Measurements from ENCODE around the gene SGMS1.
A peak's percentile ranks its signal among the peaks of the same experiment; 100 is the strongest.

Gene SGMS1

DNA sequence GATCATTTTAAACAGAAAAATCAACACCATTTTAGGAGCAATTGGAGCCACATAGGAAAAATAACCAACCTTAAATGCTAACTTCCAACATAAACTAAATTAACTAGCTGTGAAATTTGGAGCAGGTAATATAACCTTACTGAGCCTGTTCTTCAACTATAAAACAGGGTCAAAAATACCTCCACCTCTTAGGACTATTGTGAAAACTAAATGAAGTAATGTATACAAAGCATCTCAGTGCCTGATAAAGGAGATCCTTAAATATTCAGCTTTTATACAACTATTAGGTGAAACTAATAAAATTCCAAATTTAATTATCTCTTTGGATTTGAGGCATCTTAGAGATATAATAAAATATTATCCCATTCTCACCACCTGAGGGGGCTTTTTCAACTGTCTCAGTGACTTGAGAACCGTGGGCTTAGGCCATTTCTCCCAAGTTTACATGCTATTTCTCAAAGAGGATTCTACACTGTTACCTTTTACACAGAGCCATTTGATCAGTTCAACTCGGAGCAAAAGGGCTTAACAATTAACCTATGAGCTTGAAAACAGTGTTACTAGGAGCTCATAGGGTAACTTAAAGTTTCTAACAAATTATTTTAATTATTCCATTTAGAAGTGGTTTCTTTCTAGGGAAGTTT, 207.5 kb downstream of the SGMS1 start:
- Histone ChIP-seq H3K36me3 (ENCODE audit: insufficient read depth, low read length) (no peaks in the 10 kb centered on the region), H3K4me3 (ENCODE audit: low read length) (no peak overlapping the region), H3K4me1 (ENCODE audit: insufficient read depth, low read length) (peaks cover 11% of the 10 kb centered on the region; the same call in 1 of the 2 replicates), H3K27me3 (ENCODE audit: insufficient read depth, low read length) (0 out of 2 replicates have a peak, but pooled peaks cover 6% of the 10 kb centered on the region), H3K9ac (ENCODE audit: low read depth, low read length) (no peak overlapping the region), H3K27ac (ENCODE audit: low read depth, low read length) (no peak overlapping the region), H3K9me3 (ENCODE audit: insufficient read depth, low read depth, low read length) (no peaks in the 10 kb centered on the region)
- WGBS: 71% methylated on average over 2 of the region's 2 CpGs

DNA sequence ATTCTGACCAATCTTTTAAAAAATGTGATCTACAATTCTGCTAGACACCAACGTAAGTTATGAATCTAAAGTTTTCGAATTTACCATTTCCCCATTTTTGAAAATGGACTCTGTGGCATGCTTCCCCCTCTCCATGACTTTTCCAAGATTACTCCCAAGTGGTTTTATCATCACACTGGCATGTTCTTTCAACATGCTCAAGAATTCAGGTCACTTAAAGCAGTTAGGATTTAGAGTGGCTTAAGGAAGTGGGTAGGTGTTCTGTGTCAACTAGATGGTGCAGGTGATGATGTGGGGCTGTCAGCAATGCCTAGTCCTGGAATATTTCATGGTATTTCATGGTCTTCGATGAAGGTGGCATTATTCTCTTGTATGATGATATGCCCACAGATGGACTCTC, 208.5 kb downstream of the SGMS1 start:
- Histone ChIP-seq H3K27me3 (ENCODE audit: insufficient read depth, low read length) (0 out of 2 replicates have a peak, but pooled peaks cover 6% of the 10 kb centered on the region), H3K9ac (ENCODE audit: low read depth, low read length) (no peak overlapping the region), H3K4me1 (ENCODE audit: insufficient read depth, low read length) (peaks cover 21% of the 10 kb centered on the region)

GRCh38 chr10:50410066-50410811, 213.5 kb downstream of the SGMS1 start:
- Histone ChIP-seq H3K4me1 (ENCODE audit: insufficient read depth, low read length) (peaks cover 34% of the 10 kb centered on the region), H3K9me3 (ENCODE audit: insufficient read depth, low read depth, low read length) (no peaks in the 10 kb centered on the region), H3K9ac (ENCODE audit: low read depth, low read length) (no peak overlapping the region), H3K36me3 (ENCODE audit: insufficient read depth, low read length) (no peaks in the 10 kb centered on the region), H3K27ac (ENCODE audit: low read depth, low read length) (peak overlapping the region; percentile 43; the same call in 1 of the 2 replicates), H3K27me3 (ENCODE audit: insufficient read depth, low read length) (no peaks in the 10 kb centered on the region), H3K4me3 (ENCODE audit: low read length) (no peak overlapping the region)
- 88% methylated on average over 5 of the region's 6 CpGs for WGBS

More for the DNA sequence above, 208.5 kb downstream of the SGMS1 start:
- H3K27ac ChIP-seq (ENCODE audit: low read depth, low read length): no peak overlapping the region
- H3K4me3 ChIP-seq (ENCODE audit: low read length): no peak overlapping the region
- WGBS: 94% methylated on average over 3 of the region's 3 CpGs
- no peaks in the 10 kb centered on the region for H3K9me3 ChIP-seq (ENCODE audit: insufficient read depth, low read depth, low read length)
- H3K36me3 ChIP-seq (ENCODE audit: insufficient read depth, low read length): no peaks in the 10 kb centered on the region

DNA sequence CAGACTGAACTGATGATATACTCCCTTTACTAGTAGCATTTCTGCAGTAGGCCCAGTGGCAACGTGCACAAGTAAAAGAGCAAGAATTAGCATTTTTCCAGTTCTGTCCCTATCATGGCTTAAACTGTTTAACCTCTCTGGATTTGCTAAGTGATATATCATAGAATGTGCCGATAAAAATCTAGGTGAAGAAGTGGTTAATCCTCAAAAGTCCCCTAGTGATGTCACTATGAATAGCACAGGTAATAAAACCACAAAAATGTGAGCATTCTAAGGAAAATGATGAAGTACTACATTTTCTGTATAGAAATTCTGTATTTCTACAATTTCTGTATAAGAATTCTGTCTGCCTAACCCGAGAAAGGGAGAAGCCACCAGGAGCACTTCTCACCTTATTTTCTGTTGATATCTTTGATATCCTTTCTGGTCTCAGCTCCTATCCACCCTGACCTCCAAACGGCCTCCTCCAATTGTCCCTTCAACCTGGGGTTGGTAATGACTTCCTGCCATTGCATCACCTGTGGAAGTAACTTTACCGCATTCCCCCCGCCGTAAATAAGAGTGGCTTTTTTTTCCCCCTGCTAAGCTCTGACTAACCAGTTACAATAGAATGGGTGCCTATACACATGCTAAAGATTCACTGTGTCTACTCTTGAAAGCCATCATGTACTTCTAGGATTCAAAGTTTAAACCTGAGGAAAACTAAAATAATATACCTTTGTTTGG, 216.5 kb downstream of the SGMS1 start:
- Histone ChIP-seq H3K27ac (ENCODE audit: low read depth, low read length) (peak overlapping the region; percentile 91), H3K9ac (ENCODE audit: low read depth, low read length) (peak overlapping the region; percentile 56), H3K27me3 (ENCODE audit: insufficient read depth, low read length) (no peaks in the 10 kb centered on the region), H3K4me3 (ENCODE audit: low read length) (peak overlapping the region; percentile 18; the same call in 1 of the 2 replicates), H3K9me3 (ENCODE audit: insufficient read depth, low read depth, low read length) (no peaks in the 10 kb centered on the region), H3K36me3 (ENCODE audit: insufficient read depth, low read length) (no peaks in the 10 kb centered on the region), H3K4me1 (ENCODE audit: insufficient read depth, low read length) (peaks cover 41% of the 10 kb centered on the region)
- 53% methylated on average over 7 of the region's 7 CpGs for WGBS

DNA sequence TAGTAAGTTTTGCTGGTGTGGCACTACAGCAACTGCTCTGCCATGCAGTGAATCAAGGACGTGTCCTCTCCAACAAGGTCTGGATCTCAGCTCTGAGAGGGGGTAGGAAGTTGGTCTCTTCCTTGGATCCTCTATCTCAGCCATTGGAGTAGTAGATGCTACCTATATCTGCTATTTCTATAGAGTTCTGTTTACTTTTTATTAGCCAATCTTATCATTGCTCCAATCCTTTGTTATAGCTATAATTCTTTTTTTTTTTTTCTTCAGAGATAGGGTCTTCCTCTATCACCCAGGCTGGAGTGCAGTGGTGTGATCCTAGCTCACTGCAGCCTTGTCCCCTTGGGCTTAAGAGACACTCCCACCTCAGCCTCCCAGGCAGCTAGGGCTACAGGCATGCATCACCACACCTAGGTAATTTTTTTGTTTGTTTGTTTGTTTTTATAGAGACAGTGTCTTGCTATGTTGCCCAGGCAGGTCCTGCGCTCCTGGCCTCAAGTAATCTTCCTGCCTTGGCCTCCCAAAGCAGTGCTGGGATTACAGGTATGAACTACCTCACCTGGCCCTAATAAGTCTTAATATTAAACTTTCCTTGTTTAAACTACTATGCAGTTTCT, 217.2 kb downstream of the SGMS1 start:
- WGBS: 96% methylated on average over 2 of the region's 2 CpGs

GRCh38 chr10:50405723-50406122, 218.0 kb downstream of the SGMS1 start:
- Histone ChIP-seq H3K27me3 (ENCODE audit: insufficient read depth, low read length) (no peaks in the 10 kb centered on the region), H3K36me3 (ENCODE audit: insufficient read depth, low read length) (no peaks in the 10 kb centered on the region), H3K4me3 (ENCODE audit: low read length) (no peak overlapping the region), H3K27ac (ENCODE audit: low read depth, low read length) (no peak overlapping the region; the same call in 1 of the 2 replicates), H3K9me3 (ENCODE audit: insufficient read depth, low read depth, low read length) (no peaks in the 10 kb centered on the region), H3K9ac (ENCODE audit: low read depth, low read length) (no peak overlapping the region), H3K4me1 (ENCODE audit: insufficient read depth, low read length) (peaks cover 34% of the 10 kb centered on the region)

More for the DNA sequence above, 217.2 kb downstream of the SGMS1 start:
- Histone ChIP-seq H3K36me3 (ENCODE audit: insufficient read depth, low read length) (no peaks in the 10 kb centered on the region), H3K4me3 (ENCODE audit: low read length) (no peak overlapping the region), H3K27ac (ENCODE audit: low read depth, low read length) (peak overlapping the region; percentile 91), H3K9me3 (ENCODE audit: insufficient read depth, low read depth, low read length) (no peaks in the 10 kb centered on the region), H3K27me3 (ENCODE audit: insufficient read depth, low read length) (no peaks in the 10 kb centered on the region), H3K9ac (ENCODE audit: low read depth, low read length) (0 out of 2 replicates have a peak overlapping the region, but pooled peaks have one; percentile 56), H3K4me1 (ENCODE audit: insufficient read depth, low read length) (peaks cover 41% of the 10 kb centered on the region)

- Histone ChIP-seq H3K27me3 (ENCODE audit: insufficient read depth, low read length) (no peaks in the 10 kb centered on the region), H3K9me3 (ENCODE audit: insufficient read depth, low read depth, low read length) (no peaks in the 10 kb centered on the region), H3K9ac (ENCODE audit: low read depth, low read length) (no peak overlapping the region), H3K36me3 (ENCODE audit: insufficient read depth, low read length) (no peaks in the 10 kb centered on the region), H3K4me1 (ENCODE audit: insufficient read depth, low read length) (peaks cover 21% of the 10 kb centered on the region), H3K4me3 (ENCODE audit: low read length) (no peak overlapping the region), H3K27ac (ENCODE audit: low read depth, low read length) (no peak overlapping the region)
- 85% methylated on average over 7 of the region's 7 CpGs for whole genome bisulfite sequencing
These were observed 219.6 kb downstream of the SGMS1 start for GRCh38 chr10:50404021-50404773.

DNA sequence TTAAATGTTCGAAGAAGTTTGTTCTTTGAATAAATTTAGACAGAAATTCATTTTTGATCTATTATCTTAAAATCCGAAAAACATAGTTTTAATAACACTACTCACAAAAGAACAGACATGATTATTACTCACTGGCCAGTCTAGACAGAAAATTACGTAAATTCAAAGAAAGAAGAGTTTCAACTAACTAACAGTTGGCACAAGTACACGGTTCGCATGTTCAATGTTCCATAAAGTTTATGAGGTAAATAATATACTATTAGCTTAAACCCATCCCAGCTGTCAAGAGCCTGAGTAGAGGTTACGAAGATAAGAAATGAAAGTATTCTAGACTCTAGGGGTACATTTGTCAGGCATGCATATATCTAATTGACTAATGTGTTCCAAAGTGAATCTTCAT, 220.7 kb downstream of the SGMS1 start:
- peaks cover 21% of the 10 kb centered on the region for H3K4me1 ChIP-seq (ENCODE audit: insufficient read depth, low read length)
- H3K36me3 ChIP-seq (ENCODE audit: insufficient read depth, low read length): no peaks in the 10 kb centered on the region
- H3K27me3 ChIP-seq (ENCODE audit: insufficient read depth, low read length): no peaks in the 10 kb centered on the region
- H3K9ac ChIP-seq (ENCODE audit: low read depth, low read length): no peak overlapping the region
- WGBS: 97% methylated on average over 4 of the region's 6 CpGs
- no peak overlapping the region for H3K4me3 ChIP-seq (ENCODE audit: low read length)
- H3K9me3 ChIP-seq (ENCODE audit: insufficient read depth, low read depth, low read length): no peaks in the 10 kb centered on the region
- H3K27ac ChIP-seq (ENCODE audit: low read depth, low read length): no peak overlapping the region

GRCh38 chr10:50402466-50402865, 221.3 kb downstream of the SGMS1 start:
- Histone ChIP-seq H3K9ac (ENCODE audit: low read depth, low read length) (no peak overlapping the region), H3K27ac (ENCODE audit: low read depth, low read length) (no peak overlapping the region), H3K4me1 (ENCODE audit: insufficient read depth, low read length) (peaks cover 15% of the 10 kb centered on the region), H3K36me3 (ENCODE audit: insufficient read depth, low read length) (no peaks in the 10 kb centered on the region), H3K9me3 (ENCODE audit: insufficient read depth, low read depth, low read length) (no peaks in the 10 kb centered on the region), H3K27me3 (ENCODE audit: insufficient read depth, low read length) (no peaks in the 10 kb centered on the region), H3K4me3 (ENCODE audit: low read length) (no peak overlapping the region)
- no CpG with 5 or more reads among the region's 1 CpG for WGBS

DNA sequence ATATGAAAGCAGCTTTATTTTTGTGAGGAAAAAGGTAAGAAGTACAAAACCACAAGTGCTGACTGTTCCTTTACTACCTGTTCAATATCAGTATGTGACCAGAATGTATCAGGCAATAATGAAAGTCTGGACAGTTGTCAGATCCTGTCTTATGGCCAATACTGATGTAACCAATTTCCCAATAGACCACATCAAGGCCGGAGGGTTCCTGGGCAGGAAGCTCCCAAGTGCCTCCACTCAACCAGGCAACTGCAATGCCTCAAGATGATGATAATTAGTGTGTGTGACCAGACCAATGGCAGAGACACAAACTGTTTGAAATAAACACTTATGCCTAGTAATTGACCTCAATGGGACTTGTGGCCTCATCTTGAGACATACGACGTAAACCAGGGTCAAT, 223.1 kb downstream of the SGMS1 start:
- H3K4me3 ChIP-seq (ENCODE audit: low read length): no peak overlapping the region
- no peak overlapping the region for H3K27ac ChIP-seq (ENCODE audit: low read depth, low read length)
- 94% methylated on average over 3 of the region's 3 CpGs for WGBS
- H3K9me3 ChIP-seq (ENCODE audit: insufficient read depth, low read depth, low read length): no peaks in the 10 kb centered on the region
- H3K36me3 ChIP-seq (ENCODE audit: insufficient read depth, low read length): no peaks in the 10 kb centered on the region
- no peak overlapping the region for H3K9ac ChIP-seq (ENCODE audit: low read depth, low read length)
- no peaks in the 10 kb centered on the region for H3K27me3 ChIP-seq (ENCODE audit: insufficient read depth, low read length)
- H3K4me1 ChIP-seq (ENCODE audit: insufficient read depth, low read length): peaks cover 7% of the 10 kb centered on the region
